Endothelial cell of hepatic sinusoid (primary cell): ENCODE measurements around the gene EPB41L2.
"Not testable (repeated sequence)": the region's sequence is repeated elsewhere in the genome, so short reads cannot be mapped to it uniquely, and the experiment has no call there.

Experiments used
- in situ Hi-C: cut with HindIII; loops from 2 replicates; pipeline ENCODE4 v1.10.0; 2017; ENCODE audit warnings: low sequenced_read_pairs

The EPB41L2 gene

DNA sequence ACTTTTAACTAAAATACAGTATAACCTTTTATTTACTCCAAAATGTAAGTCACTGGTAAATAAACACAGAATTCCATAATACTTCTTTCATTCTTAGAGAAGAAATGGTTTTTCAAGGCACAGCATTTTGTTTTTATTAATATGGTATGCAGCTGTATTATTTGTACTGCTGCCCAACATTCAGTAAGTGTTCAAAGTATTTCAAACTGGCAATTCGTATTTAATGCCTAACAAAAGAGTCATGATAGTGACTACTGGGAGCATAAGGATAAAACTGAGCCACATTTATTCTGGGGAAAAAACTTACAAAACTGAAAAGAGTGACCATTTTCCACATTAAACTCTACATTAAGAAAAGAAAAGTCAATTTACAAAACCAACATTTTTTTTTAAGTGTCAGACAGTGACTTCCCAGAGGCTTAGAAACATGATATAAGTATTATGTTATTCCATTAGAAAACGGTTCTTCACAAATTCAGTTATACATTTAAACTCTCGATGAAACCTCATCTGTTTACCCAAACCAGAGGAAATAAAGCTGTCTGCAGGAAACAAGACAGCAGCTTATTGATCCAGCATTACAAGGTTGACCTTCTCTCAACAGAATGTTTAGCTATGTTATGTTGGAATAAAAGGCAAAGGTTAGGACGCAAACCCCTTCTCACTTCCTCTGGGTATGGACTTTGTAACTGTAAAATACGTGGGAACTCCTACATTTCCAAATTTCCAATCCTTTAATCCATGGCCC is 24.3 kb downstream of the EPB41L2 start:
- in situ Hi-C loops, result no loop called here

DNA sequence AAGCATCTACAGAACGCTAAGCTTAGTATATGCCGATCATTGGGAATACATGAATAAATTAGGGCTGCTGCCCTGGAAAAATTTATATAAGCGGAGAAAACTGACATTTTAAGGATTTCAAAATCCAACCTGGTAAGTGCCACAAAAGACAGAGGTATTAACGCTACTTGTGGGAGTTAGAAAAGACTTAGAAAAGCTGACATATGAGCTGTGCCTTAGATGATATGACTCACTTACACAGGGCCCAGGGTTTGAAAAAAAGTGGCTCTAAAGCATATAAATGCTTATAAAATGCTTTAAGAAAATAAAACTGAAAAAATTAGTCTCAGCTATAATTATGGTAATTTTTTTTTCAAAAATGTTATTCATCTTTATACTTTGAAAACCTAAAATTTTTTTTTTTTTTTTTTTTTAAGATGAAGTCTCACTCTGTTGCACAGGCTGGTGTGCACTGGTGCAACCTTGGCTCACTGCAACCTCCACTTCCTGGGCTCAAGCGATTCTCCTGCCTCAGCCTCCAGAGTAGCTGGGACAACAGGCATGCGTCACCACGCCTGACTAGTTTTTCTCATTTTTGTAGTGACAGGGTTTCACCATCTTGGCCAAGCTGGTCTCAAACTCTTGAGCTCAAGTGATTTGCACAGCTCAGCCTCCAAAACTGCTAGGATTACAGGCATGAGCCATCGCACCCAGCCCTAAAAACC is 25.7 kb downstream of the EPB41L2 start:
- in situ Hi-C loops, result no loop called here

DNA sequence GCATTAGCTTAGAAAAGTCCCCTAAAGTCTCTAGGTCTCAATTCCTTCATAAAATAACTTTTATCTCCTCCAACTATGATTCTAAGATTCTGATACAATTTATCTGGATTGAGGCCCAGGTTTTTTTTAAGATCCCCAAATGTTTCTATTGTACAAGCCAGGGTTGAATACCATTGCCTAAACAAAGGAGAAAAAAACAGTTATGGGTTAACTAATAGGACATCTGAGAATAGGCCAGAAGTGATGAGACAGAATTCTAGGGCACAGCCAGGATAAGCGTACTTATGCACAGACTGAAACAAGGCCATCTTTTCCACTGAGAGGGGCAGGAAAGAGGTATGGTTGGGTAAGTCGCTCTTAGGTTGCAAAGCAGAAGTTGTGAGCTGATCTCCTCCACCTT is 26.4 kb downstream of the EPB41L2 start:
- in situ Hi-C loops, result no loop called here

DNA sequence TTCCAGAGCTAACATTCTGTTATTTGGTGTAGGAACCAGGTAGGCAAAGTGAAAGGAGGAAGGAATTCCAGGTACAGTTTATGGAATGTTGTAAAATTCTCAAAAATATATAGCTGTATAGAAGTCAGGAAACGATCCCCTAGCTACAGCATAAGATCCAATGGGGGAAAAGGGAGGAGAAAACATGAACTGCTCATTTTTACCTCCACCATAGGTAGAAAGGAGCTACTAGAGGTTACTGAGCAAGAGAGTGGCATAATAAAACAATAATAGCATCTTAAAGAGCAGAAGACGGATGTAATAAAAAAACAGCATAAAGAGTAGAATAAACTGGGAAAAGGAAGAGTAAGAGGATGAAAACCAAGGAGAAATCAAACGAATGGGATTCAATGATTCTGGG is 26.9 kb downstream of the EPB41L2 start:
- in situ Hi-C loops, result no loop called here

DNA sequence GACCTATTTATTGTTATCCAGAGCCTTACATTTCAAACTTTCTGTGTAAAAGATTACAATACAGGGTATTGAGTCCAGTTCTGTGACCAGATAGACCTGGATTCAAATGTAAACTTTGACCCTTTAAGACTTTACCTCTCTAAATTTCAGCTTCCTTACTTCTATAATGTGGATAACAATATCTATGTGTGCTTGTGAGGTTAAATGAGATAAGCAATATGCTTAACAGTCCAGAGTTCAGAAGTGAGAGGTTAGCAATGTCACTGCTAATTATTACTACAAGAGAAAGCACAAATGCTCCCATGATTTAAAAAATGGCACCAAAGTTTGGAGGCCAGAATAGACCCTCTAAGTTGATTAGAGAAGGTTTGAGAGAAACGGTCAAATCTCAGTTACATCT is 27.5 kb downstream of the EPB41L2 start:
- in situ Hi-C loops, result no loop called here

DNA sequence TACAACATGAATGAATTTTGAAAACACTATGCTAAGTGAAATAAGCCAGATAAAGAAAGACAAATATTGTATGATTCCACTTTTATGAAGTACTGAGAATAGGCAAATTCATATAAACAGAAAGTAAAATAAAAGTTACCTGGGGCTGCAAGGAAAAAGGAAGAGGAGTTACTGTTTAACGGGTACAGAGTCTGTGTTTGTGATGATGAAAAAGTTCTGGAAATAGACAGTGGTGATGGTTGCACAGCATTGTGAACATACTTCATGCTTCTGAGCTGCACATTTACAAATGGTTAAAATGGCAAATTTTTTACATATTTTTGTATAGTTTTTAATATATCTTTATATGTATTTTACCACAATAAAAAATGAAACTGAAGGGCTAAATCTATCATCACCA is 29.4 kb downstream of the EPB41L2 start:
- in situ Hi-C loops, result no loop called here

DNA sequence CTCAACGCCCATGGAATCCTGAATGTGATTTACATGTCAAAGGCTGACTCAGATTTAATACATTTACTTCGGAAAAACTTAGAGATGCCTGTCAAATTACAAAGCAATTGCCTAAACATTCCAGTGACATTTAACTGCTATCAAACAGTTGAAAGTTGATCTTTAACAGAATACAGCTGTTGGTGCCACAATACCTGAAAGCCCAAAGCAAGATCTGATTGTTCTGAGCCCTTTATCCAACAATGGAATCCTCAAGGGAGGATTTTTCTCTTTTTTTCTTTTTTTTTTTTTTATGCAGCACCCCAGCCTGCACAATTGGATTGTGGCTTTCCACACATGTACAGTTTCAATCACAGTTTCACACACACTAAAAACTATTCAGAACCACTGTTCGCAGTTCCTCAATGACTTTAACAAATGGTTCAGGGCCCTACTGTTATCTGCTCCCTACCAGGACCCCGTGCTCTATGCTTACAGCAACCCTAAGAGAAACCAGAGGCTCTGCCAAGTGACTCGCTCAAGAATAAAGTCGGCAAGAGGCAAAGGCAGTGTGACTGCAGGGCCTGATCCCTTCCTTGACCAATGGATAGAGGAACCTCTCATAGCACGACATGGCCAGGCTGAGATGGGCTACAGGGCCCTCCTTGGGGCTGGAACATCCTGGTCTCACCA is 33.3 kb downstream of the EPB41L2 start:
- in situ Hi-C loops, result no loop called here

DNA sequence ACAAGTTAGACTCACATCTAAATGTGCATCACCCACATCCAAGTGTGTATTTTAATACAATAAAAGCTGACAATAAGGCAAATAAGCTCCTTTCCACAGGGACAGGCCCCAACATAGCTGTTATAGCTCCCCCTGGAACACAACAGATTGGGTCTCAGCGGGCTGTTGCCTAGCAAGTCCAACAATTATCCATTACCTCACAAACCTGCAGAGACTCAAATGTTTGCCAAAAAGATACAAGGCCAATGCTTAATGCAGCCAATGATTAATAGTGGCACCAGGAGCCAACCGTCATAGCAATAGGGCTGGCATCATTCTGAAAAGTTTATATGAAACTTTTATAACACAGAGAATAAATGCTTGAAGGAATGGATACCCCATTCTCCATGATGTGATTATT is 35.7 kb downstream of the EPB41L2 start:
- in situ Hi-C loops, result no loop called here

DNA sequence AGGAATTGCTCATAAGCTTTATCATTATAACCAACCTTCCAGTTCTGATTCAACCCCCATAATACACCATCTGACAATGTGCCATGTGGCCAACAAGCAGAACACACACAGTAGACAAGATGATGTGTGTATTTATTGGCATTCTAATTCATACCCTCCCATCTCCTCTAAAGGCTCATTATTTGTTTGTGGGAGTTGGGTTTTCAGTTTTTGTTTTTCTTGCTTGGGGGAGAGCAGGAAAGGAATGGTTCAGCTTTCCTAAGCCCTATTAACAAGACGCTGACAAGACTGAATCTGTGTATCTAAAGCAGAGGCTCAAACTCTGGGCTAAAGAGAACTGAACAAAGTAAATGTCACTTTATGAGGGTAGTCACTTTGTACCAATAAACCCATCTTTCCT is 36.8 kb downstream of the EPB41L2 start:
- in situ Hi-C loops, result no loop called here

DNA sequence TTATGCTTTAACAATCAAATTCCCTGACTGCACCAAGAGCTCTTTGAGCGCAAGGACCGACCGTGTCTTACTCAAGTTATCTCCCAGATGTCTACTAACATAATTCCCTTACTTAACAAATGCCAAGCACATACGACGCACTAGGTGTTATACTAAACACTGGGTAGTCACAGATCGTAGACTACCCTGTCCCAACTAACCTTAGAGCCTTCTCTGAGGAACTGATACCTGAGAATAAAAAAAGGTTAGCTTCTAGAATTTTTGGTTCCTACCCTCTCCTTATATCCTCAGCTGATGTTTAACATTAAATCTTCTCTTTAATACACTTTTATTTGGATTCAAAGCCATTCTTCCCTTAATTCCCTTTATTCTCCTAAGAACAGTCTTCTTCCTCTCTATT is 38.5 kb downstream of the EPB41L2 start:
- in situ Hi-C loops, result no loop called here

DNA sequence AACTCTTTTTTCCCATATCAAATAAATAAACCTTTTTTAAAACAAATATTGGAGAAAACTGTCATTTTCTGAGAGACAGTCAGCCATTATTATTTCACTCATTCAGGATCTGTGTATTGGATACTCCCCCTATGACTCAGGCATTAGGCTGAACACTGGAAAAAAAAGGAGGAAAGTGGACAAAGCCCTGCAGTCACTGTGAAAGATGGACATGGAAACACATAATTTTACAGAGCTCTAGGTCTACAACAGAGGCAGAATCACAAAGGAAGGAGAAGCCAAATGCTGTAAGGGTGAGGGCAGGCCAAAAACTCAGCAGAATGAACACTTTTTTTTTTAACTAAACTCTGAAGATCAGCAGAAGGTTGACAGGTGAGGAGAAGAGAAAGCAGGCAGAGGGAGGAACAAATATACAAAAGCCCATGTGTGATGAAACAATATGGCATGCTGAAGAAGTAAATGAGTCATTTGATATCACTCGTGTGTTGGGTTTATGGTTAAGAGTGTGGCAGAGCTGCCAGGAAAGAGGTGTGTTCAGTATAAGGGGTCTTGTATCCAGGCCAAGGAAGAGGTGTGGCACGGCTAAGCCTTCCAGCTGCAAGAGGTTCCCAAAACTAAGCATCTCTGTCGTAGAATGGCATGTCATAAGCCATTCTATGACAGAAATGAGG is 39.1 kb downstream of the EPB41L2 start:
- in situ Hi-C loops, result no loop called here

DNA sequence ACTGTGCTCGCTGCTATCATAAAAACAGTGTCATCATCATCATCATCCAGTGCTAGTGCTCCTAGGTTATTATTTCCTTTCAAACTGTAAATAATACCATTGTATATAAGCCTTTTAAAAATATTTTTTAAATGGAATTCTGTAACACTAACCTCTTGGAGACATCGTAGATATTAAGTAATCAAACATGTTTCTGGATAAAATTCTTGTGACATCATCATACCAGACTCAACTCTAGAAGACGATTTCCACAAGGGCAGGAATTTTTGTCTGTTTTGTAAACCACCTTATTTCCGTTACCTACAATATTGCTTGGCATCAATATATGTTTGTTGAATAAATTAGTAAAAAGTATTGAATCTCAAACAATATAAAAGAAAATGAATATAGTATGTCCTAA is 40.4 kb downstream of the EPB41L2 start:
- in situ Hi-C loops, result no loop called here

DNA sequence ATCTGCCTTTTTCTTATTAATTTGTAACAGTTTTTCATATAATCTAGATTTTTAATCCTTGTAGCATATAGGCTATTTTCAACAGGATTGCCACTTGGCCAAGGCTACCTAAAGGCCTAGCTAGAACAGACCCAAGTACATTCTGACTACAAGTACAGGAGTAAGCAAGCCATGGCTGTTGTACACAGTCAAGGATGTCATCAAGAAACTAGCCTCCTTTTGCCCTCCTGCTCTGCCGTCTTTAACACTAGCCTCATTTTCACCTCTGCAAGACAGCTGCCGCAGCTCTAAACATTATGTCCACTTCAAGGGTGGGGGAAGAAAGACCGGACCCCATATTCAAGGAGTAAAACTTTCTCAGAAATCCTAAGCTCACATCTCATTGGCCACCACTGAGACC is 45.1 kb downstream of the EPB41L2 start:
- in situ Hi-C loops, result no loop called here

DNA sequence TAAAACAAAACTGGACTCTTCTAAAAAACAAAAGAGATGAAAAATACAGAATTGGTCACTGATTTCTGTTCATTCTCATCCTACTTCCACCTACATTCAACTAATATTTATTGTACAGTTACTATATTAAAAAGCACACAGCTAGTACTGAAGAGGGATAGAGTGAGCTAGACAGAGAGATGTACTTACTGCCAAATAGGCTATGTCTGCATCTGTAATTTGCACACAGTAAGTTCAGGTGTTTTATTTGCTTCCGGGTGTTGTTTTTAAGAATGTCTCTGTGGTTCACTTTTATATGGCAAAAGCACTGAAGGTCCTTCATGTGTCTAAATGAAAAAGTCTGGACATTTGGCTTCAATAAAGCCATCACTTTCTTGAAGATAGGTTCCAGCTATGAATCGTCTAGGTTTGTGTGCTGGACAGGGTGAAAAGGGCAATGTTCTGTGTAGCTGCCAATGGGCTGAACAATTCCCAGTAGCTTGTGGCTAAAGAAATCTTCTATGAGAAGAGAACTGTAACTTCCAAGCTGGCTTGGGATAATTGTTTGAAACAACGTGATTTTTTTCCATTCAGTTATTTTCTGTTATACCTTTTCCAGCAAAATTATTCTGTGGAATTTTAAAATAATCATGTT is 47.3 kb downstream of the EPB41L2 start:
- in situ Hi-C loops, result no loop called here

DNA sequence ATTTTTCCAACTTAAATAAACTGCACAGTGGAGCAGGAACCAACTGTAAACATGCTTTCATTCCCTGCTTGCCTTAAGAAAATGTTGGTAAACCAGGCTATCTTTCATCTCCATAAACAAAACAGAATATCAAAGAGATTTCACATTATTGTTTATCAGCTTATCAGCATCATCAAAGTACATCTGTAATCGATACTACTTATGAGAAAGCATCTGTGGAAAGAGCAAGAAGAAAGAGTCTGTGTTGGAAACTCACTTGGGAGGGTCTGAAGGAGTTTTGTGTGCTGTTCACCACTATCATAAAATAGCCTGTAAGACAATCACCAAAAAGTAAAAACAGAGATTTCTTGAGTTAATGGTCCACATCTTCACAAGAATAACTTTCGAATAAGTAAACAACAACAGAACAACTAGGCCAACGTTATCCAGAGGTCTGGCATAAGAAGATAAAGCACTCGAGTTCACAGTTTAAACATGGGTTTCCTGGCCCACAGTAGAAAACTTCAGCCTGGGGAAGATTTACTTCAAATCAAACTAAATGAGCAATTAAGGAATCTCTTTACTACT is 47.9 kb downstream of the EPB41L2 start:
- in situ Hi-C loops, result no loop called here

DNA sequence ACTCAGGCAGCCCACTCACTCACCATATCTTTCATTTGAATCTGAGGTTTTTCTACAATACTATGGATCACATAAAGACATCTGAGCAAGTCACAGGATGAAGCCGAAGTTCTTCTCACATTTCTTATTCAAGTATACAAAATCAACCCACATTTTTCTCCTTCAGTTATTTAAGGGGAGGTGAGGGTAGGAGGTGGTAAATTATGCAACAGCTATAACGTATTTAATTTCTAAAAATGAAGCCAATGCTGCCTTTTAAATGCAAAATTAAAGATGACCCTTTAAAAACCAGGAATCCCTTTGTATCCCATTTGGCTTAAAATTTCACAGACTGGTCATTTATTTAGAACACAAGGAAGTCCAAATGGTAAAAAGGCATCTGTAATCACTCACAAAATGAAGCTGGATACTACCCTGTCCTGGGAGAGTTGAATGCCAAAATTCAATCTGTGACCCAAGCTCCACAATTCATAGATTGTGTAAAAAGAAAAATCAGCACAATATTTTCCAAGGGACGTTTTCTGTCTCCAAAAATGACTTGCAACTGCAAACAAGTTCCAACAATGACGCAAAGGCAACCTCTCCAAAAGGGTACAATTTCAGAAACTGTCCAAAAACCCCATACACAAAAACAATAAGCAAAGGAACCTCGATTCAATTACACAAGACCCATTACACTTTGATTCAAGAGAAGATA is 48.8 kb downstream of the EPB41L2 start:
- in situ Hi-C loops, result no loop called here

DNA sequence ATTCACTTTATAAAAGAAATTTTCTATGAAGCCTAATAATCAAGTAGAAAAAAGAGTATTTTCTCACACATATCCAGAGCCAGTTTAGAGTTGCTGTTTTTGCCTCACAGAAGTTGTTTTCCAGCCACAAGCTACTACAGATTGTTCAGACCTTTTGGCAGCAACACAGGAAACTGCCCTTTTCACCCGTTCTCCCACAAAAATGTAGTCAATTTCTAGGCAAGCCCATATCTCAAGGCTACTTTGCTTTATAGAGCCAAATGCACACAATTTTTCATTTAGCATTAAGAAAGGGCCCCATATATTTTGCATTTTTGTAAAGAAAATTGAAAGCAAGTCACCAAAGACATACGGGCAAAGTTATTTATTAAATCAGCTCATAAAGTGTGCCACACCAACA is 49.5 kb downstream of the EPB41L2 start:
- in situ Hi-C loops, result no loop called here

DNA sequence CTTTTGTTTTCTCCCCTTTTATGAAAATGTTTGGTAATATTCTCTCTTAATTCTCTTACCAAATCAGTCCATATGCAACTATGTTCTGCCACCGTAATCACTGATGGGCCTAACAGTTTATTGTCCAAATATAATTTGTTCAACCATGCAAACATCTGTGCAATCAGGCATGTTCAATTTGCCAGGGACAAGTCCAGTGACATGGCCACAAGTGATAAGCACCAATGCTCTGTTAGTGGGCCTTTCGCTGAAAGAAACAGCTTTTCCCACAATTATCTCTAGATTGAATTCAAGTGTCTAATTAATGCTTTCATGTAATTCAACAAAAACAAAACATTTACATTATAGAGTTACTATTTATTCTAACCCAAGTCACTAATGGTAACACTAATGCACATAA is 53.3 kb downstream of the EPB41L2 start:
- in situ Hi-C loops, result no loop called here

DNA sequence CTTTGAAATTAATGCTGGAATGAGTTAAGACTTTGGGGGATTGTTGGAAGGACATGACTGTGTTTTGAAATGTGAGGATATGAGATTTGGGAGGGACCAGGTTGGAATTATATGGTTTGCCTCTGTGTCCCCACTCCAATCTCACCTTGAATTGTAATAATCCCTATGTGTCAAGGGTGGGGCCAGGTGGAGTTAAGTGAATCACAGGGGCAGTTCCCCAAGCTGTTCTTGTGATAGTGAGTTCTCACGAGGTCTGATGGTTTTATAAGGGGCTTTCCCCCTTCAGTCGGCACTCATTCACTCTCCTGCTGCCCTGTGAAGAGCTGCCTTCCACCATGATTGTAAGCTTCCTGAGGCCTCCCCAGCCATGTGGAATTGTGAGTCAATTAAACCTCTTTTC is 54.1 kb downstream of the EPB41L2 start:
- in situ Hi-C loops, result not testable (repeated sequence)

DNA sequence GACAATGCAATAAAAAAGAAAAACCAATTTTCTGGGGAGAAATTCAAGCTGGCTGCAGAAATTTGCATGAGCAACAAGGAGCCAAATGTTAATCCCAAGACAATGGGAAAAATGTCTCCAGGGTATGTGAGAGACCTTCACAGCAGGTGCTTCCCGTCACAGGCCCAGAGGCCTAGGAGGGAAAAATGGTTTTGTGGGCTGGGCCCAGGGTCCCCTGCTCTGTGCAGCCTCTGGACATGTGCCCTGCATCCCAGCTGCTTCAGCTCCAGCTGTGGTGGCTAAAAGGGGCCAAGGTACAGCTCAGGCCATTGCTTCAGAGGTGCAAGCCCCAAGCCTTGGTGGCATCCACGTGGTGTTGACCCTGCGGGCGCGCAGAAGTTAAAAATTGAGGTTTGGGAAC is 55.1 kb downstream of the EPB41L2 start:
- in situ Hi-C loops, result not testable (repeated sequence)
